ENCODE results near the gene CIZ1. TPM values are rescaled to one million over a fixed set of nuclear protein-coding genes. Genes with fewer than 3 reads are reported as not detected.

The CIZ1 gene
- total RNA-seq, 1 donor from 2014 or later: 101 TPM

- Histone ChIP-seq H3K27me3 (no peaks in the 10 kb centered on the region), H3K4me1 (no peaks in the 10 kb centered on the region), H3K9me3 (no peaks in the 10 kb centered on the region), H3K4me3 (no peak overlapping the region), H3K36me3 (peaks cover 0 to 13% of the 10 kb centered on the region in 2 donors), H3K27ac (no peak overlapping the region)
- TF ChIP-seq CTCF (IDR thresholded peaks at IDR 0.05) (no peak), POLR2AphosphoS5 (IDR thresholded peaks at IDR 0.05; ENCODE audit: insufficient read depth in 1 of 2, low read depth in 1 of 2) (no peak), POLR2A (IDR thresholded peaks at IDR 0.05) (no peak)
- intact Hi-C loops (cut with DNase I): no loop called here
- no peak for DNase-seq (ENCODE audit: extremely low spot score in 2 of 2)
Measured at GRCh38 chr9:128226412-128226801, 35.0 kb upstream of the CIZ1 start.

- intact Hi-C loops (cut with DNase I): no loop called here
- no peaks in the 10 kb centered on the region for H3K4me1 ChIP-seq
- TF ChIP-seq CTCF (IDR thresholded peaks at IDR 0.05) (no peak), POLR2A (IDR thresholded peaks at IDR 0.05) (no peak), POLR2AphosphoS5 (IDR thresholded peaks at IDR 0.05; ENCODE audit: insufficient read depth in 1 of 2, low read depth in 1 of 2) (no peak)
- H3K36me3 ChIP-seq: peaks cover 0 to 13% of the 10 kb centered on the region in 2 donors
- H3K27ac ChIP-seq: no peak overlapping the region
- no peaks in the 10 kb centered on the region for H3K27me3 ChIP-seq
- H3K4me3 ChIP-seq: no peak overlapping the region
- no peaks in the 10 kb centered on the region for H3K9me3 ChIP-seq
- DNase-seq (ENCODE audit: extremely low spot score in 2 of 2): no peak
Measured at GRCh38 chr9:128225770-128226411, 34.5 kb upstream of the CIZ1 start.

GRCh38 chr9:128224877-128225276 lies 33.5 kb upstream of the CIZ1 start:
- intact Hi-C loops (cut with DNase I): no loop called here
- Histone ChIP-seq H3K9me3 (no peaks in the 10 kb centered on the region), H3K4me1 (no peaks in the 10 kb centered on the region), H3K4me3 (no peak overlapping the region), H3K36me3 (peaks cover 0 to 18% of the 10 kb centered on the region in 2 donors), H3K27ac (no peak overlapping the region), H3K27me3 (no peaks in the 10 kb centered on the region)
- TF ChIP-seq POLR2AphosphoS5 (IDR thresholded peaks at IDR 0.05; ENCODE audit: insufficient read depth in 1 of 2, low read depth in 1 of 2) (no peak), POLR2A (IDR thresholded peaks at IDR 0.05) (no peak), CTCF (IDR thresholded peaks at IDR 0.05) (no peak)
- no peak for DNase-seq (ENCODE audit: extremely low spot score in 2 of 2)

GRCh38 chr9:128222880-128223670 lies 31.7 kb upstream of the CIZ1 start:
- Histone ChIP-seq H3K27ac (no peak overlapping the region), H3K36me3 (peaks cover 0 to 25% of the 10 kb centered on the region in 2 donors), H3K9me3 (no peaks in the 10 kb centered on the region), H3K27me3 (no peaks in the 10 kb centered on the region), H3K4me3 (no peak overlapping the region), H3K4me1 (peaks cover 12% of the 10 kb centered on the region)
- intact Hi-C loops (cut with DNase I): no loop called here
- DNase-seq (ENCODE audit: extremely low spot score in 2 of 2): no peak
- TF ChIP-seq POLR2AphosphoS5 (IDR thresholded peaks at IDR 0.05; ENCODE audit: insufficient read depth in 1 of 2, low read depth in 1 of 2): no peak
- TF ChIP-seq POLR2A (IDR thresholded peaks at IDR 0.05): no peak
- no peak for TF ChIP-seq CTCF (IDR thresholded peaks at IDR 0.05)

GRCh38 chr9:128222026-128222425 lies 30.7 kb upstream of the CIZ1 start:
- TF ChIP-seq POLR2A (IDR thresholded peaks at IDR 0.05) (no peak), CTCF (IDR thresholded peaks at IDR 0.05) (no peak), POLR2AphosphoS5 (IDR thresholded peaks at IDR 0.05; ENCODE audit: insufficient read depth in 1 of 2, low read depth in 1 of 2) (no peak)
- H3K36me3 ChIP-seq: peaks cover 0 to 25% of the 10 kb centered on the region in 2 donors
- no peaks in the 10 kb centered on the region for H3K9me3 ChIP-seq
- H3K4me3 ChIP-seq: no peak overlapping the region
- H3K27ac ChIP-seq: no peak overlapping the region
- DNase-seq (ENCODE audit: extremely low spot score in 2 of 2): no peak
- intact Hi-C loops (cut with DNase I): no loop called here
- no peaks in the 10 kb centered on the region for H3K27me3 ChIP-seq
- peaks cover 18% of the 10 kb centered on the region for H3K4me1 ChIP-seq

All from vagina (tissue), 2 donors.